ENCODE results near the gene SMIM3. TPM values are rescaled to one million over a fixed set of nuclear protein-coding genes. Genes with fewer than 3 reads are reported as not detected.
"Not testable (repeated sequence)": the region's sequence is repeated elsewhere in the genome, so short reads cannot be mapped to it uniquely, and the experiment has no call there.

The SMIM3 gene, protein sequence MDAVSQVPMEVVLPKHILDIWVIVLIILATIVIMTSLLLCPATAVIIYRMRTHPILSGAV
- total RNA-seq = 17.0 TPM

DNA sequence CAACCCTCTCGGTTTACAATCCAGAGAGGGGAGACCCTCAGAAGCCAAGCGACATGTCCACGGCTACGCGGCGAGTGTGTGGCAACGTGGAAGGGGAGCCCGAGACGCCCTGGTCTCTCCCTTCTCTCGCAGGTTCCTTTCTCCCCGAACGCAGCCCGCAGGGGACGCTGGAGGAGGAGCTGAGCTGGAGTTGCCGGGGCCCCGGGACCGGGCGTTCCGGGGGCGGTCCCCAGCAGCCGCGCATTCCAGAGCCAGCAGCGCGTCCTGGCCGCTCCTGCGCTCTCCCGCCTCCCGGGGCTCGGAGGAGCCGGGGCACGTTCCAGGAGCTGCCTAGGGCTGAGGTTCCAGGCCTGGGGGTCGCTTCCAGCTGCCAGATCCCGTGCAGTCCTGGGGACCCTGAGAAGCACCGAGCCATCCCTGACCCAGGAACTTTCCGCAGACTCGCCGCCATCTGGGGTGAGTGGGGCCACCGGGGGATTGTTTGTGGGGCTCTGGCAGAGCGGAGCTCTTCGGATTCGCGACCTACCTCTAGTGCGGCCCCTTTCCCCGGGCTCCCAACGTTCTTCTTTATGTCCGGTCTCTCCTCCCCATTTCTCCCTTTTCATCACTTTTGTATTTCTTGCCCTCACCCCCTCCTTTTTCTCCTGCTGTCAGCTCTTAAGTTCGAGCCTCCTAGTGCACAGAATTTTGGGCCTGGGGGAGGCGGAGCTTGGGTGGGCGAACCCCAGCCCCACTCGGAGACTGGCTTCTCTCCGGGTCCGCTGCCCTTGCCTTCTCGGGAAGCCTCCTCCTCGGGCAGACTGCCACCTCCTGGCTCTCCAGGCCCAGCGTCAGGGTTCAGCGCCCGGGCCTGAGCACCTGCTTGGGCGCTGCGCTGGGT, at the start of gene SMIM3:
Gene SMIM3 (plus strand): TSS at position 241 of the 880 bp plus-strand sequence. CDS start 16,684 bp downstream, outside the sequence.
- peak; percentile 46 for ATAC-seq

GRCh38 chr5:150729859-150730258, 48.7 kb upstream of the SMIM3 start:
- ATAC-seq = no peak

- ATAC-seq = no peak
Measured at GRCh38 chr5:150731669-150732242, 46.8 kb upstream of the SMIM3 start.

DNA sequence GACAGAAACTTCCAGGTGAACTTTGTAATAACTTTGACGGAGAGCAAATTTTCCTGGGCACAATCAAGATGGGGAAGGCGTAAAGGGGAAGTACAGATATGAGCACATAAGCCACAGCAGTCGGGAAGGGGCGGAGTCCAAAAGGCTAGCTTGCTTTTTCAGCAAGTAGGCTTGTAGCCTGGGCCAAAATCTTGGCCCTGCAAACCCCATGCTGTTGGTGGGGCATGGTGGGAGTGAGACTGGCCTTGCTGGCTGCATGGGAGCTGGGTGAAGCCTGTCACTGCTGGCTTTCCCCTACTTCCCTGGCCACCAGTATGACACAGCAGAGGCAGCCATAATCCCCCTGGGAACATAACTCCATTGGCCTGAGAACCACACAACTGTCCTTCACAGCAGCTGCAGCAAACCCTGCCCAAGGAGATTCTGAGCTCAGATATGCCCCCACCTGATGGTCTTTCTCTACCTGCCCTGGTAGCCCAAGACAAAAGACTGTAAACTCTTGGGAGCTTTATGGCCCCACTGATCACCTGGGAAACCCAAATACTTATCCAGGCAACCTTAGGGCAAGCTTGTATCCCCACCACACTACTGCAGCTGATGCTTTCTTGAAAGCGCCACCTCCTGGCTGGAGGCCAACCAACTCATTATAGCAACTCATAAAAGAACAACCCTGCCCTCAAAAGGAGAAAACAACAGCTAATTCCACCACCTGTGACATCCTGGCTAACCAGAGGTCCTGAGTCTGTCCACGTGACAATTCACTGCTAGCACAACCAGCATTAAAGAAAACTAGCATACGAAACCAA, 43.8 kb upstream of the SMIM3 start:
- ATAC-seq = peak; percentile 20

- no peak for ATAC-seq
Measured at GRCh38 chr5:150738862-150739261, 39.7 kb upstream of the SMIM3 start.

GRCh38 chr5:150740992-150741391, 37.6 kb upstream of the SMIM3 start:
- ATAC-seq = no peak

DNA sequence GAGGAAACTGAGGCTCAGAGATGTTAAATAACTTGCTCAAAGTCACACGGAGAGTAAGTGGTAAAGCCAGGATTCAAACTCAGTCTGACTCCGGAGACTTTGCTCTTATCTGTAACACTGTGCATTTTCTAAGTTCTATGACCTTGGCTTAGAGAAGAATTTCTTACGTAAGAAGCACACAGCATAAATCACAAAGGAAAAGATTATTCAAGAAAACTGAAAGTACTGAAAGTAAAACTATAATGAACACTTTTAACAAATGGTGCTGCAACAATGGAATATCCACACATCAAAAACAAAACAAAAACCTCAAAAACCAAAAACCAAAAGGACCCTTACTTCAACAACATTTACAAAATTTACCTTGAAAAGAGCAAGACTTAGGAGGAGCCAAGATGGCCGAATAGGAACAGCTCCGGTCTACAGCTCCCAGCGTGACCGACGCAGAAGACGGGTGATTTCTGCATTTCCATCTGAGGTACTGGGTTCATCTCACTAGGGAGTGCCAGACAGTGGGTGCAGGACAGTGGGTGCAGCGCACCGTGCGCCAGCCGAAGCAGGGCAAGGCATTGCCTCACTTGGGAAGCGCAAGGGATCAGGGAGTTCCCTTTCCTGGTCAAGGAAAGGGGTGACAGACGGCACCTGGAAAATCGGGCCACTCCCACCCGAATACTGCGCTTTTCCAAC, 36.0 kb upstream of the SMIM3 start:
- ATAC-seq = not testable (repeated sequence)

DNA sequence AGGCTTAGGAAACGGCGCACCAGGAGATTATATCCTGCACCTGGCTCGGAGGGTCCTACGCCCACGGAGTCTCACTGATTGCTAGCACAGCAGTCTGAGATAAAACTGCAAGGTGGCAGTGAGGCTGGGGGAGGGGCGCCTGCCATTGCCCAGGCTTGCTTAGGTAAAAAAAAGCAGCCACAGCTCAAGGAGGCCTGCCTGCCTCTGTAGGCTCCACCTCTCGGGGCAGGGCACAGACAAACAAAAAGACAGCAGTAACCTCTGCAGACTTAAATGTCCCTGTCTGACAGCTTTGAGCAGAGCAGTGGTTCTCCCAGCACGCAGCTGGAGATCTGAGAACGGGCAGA, 35.4 kb upstream of the SMIM3 start:
- ATAC-seq = not testable (repeated sequence)

DNA sequence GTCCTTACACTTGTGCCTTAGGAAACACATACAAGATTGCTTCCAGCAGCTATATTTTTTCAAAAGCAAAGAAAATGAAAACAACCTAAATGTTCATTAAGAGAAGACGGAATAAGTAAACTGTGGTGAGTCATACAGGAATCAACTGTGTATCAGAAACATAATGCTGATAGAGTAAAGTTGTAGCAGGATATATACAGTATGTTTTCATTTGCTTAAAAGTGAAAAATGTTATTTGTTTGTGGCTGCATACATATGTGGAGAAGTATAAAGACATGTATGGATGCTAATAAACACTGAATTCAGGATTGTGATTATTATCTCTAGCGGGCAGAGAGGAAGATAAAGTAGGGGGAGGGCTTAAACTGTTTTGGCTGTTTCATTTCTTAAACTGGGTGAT, 28.1 kb upstream of the SMIM3 start:
- ATAC-seq = no peak

DNA sequence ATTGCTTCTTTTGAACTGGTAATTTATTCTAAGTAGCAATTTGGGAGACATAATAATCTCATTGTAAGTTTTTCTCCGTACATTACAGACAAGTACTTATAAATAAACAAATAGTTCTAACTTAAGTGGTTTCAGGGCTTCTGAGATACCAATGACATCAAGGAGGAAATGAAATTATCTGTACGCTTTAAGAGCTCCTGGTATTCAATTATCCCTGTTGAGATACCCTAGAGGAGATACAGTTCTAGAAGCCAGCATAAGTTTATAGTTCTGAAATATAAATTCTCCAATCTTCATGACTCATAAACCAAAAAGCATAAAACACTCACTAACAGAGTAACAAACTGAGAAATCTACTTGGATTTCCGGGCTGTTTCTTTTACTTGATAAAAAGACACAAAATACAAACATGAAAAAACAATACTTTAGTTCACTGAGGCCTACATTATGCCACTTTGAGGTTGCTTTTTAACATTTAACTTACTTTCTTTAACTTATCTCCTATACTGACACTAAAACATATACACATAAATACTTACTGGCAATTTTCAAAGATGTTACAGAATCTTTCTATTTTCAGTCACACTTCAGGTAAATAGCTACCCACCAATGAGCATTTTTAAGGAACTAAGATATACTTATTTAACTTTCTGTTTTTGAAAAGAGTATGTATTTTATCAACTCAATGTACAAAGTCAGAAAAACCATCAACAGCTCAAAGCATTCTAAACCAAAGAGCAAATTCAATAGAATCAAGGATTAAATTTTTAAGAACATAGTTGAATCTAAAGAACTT, 27.3 kb upstream of the SMIM3 start:
- no peak for ATAC-seq

DNA sequence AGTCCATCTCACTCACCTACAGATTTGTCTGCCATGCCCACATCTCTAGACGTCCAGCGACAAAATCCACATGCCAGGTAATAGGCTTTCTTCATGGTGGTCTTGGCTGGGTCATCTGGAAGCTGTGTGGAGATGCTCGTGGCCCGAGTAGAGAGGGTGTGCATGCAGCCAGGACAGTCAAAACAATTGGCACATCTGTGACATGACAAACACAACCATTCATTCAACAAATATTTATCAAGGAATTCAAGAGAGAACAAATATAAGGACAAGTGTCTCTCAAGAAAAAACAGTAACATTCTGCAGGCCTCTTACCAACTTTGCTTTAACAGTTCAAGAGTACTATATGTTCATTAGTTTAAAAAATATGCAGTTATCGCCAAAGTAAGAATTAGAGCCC, 25.1 kb upstream of the SMIM3 start:
- no peak for ATAC-seq

- ATAC-seq = no peak
Measured at GRCh38 chr5:150753863-150754262, 24.7 kb upstream of the SMIM3 start.

- ATAC-seq = no peak
Measured at GRCh38 chr5:150757087-150757649, 21.4 kb upstream of the SMIM3 start.

GRCh38 chr5:150758203-150758530, 20.4 kb upstream of the SMIM3 start:
- peak; percentile 63 for ATAC-seq

- peak; percentile 94 for ATAC-seq
Measured at GRCh38 chr5:150758531-150759333, 19.8 kb upstream of the SMIM3 start, which contains the start of gene DCTN4. DCTN4 (minus strand) TSS chr5:150759017; CDS start chr5:150758993, 24 bp downstream.

GRCh38 chr5:150759334-150759583, 19.3 kb upstream of the SMIM3 start:
- ATAC-seq = no peak

- ATAC-seq = peak; percentile 33
Measured at GRCh38 chr5:150762211-150762610, 16.3 kb upstream of the SMIM3 start.

DNA sequence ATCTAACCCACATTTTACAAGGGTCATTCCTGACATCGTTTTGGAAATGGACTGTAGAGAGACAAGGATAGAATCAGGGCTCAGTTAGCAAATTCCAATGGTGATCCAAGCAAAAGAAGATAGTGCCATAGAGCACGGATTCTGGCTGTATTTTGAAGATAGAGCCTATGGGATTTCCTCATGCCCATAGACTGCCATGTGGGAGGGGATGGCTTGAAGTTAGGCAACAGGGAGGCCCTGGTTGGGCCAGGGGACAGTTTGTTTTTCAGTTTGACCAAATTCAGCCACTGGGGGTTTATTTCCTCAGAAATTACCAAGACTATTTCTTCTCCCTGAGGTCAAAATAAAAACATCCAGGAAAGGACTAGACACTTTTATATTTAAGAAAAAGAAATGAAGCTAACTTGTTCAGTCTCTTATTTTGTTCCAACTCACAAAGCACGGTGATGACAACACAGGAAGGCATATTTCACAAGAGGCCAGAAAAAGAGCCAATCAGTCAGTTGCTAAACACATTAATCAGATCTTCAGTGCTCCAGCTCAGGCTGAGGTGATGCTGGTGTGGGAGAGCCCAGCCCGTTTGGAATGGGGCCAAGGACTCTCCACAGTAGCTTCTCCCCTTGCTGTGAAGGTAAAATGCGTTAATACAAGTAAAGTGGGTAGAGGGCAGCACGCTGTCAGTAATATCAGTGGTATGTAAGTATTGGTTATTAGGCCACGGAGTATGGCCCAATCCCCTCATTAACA, 15.4 kb upstream of the SMIM3 start:
- peak; percentile 54 for ATAC-seq

DNA sequence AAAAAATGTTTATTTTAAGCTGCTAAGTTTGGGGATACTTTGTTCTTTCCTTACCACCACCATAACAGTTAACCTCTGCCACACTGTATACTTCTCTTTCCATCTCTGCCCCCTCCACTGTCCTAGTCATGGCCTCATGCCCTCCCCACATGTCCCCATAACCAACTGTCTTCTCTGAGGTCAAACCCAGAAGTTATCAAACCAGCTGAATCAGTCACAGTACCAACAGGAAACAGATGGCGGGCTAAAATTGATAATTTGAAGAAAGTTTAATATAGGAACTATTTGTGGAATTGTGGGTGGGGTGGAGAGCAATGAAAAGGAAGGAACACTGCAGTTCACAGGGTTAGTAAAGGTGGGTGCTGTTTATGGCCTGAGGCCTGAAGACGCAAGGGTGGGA, 14.0 kb upstream of the SMIM3 start:
- ATAC-seq = no peak
